ENCODE measurements around the gene PLA2G3.
A peak's percentile ranks its signal among the peaks of the same experiment; 100 is the strongest.
"Not testable (repeated sequence)": the region's sequence is repeated elsewhere in the genome, so short reads cannot be mapped to it uniquely, and the experiment has no call there.

PLA2G3 gene

GRCh38 chr22:31139866-31140716 lies at the start of gene PLA2G3:
TSS of gene PLA2G3 (minus strand) at chr22:31140508. CDS start at chr22:31140354, 154 bp downstream.
- no peak for DNase-seq (ENCODE audit: low spot score)

GRCh38 chr22:31187627-31188026 lies 47.3 kb upstream of the PLA2G3 start:
- DNase-seq (ENCODE audit: low spot score), result no peak

- DNase-seq (ENCODE audit: low spot score), result no peak
Measured at GRCh38 chr22:31185056-31185455, 44.7 kb upstream of the PLA2G3 start.

- no peak for DNase-seq (ENCODE audit: low spot score)
Measured at GRCh38 chr22:31184015-31184414, 43.7 kb upstream of the PLA2G3 start.

GRCh38 chr22:31179345-31179744 lies 39.0 kb upstream of the PLA2G3 start:
- no peak for DNase-seq (ENCODE audit: low spot score)

DNA sequence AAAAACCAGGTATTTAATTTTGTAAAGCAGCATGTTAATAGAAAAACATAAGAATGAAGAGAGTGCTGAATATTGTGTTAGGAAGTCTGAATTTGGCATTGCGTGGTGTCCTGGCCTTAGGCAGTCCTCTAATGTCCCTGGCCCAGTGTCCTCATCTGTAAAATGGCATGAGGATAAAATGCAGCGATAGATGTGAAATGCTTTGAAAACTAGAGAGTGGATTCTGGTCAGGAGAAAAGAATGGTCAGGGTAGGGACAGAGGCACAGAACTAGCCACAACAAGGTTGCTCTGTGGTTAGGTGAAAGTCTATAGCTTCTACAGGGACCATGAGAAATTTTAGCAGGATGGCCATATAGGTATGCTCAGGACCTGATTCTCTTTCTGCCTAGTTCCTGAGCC lies 38.6 kb upstream of the PLA2G3 start:
- DNase-seq (ENCODE audit: low spot score), result no peak

GRCh38 chr22:31177420-31178162 lies 37.3 kb upstream of the PLA2G3 start:
- DNase-seq (ENCODE audit: low spot score), result no peak

DNA sequence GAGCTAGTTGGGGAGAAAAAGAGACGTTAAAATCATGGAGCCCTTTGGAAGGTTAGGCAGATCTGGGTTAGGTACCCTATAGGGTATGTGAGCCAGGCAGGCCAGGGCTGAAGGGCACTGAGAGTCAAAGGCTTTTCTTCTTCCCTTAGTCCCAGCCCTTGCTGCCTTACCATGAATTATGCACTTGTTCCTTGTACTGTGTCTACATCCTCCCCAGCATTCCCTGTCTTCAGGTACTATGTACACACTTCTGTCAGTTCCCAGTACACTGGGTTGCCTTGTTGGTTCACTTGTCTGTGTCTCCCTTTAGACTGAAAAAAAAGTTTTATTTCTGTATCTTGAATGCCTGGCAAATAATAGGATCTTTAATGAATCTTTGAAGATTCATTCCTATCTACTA lies 36.6 kb upstream of the PLA2G3 start:
- DNase-seq (ENCODE audit: low spot score), result no peak

DNA sequence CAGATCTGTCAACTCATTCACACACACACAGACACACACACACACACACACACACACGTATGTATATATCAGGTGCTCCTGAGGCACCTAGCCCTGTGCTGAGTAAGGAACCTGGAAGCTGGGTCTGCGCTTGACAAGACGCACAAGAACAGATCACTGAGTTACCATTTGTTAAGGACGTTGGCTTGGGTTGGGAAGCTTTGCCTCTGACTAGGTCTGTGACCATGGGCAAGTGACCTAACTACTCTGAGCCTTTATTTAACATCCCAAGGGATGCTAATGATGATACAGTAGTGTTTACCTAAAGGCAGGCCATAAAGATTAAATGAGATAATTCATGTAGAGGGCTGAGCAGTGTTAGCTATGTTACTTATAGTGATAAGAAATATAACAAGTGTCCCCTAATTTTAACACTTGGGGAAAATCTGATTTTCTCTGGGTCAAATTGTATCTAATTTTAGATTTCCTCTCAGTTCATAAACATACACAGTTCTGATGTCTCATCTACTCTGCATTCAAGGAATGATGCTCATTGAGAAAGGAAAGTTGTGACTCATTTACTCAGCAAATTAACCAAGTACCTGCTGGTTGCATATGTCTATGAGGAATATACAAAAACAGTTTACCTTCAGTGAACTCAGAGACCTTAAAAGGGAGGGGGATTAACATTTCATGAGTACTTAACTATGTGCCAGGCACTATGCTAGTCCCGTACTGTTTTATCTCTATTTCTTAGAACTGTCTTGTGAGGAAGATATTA lies 33.3 kb upstream of the PLA2G3 start:
- no peak for DNase-seq (ENCODE audit: low spot score)

GRCh38 chr22:31171734-31172133 lies 31.4 kb upstream of the PLA2G3 start:
- DNase-seq (ENCODE audit: low spot score), result not testable (repeated sequence)

- DNase-seq (ENCODE audit: low spot score), result no peak
Measured at GRCh38 chr22:31170971-31171370, 30.7 kb upstream of the PLA2G3 start.

- no peak for DNase-seq (ENCODE audit: low spot score)
Measured at GRCh38 chr22:31162015-31162765, 21.9 kb upstream of the PLA2G3 start.

- no peak for DNase-seq (ENCODE audit: low spot score)
Measured at GRCh38 chr22:31161386-31161785, 21.1 kb upstream of the PLA2G3 start.

GRCh38 chr22:31160328-31160978 lies 20.1 kb upstream of the PLA2G3 start:
- DNase-seq (ENCODE audit: low spot score), result peak; percentile 31

GRCh38 chr22:31155422-31155821 lies 15.1 kb upstream of the PLA2G3 start:
- no peak for DNase-seq (ENCODE audit: low spot score)

DNA sequence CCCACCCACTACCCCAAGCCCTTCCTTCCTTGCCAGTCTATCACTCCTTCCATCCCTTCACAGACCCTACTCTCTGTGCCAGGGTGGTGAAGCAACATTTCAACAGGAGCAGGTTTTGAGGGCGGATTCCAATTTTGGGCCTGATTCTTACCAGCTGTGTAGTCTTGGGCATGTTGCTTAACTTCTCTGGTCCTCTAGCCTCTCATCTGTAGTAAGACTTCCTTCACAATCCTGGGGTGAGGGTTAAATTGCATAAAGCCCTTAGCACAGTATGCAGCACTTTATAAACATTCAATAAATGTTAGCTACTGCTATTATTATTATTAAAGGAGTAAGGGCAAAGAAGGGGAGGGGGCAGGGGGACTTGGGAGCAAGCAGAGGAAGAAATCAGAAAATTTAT lies 14.7 kb upstream of the PLA2G3 start:
- no peak for DNase-seq (ENCODE audit: low spot score)

- no peak for DNase-seq (ENCODE audit: low spot score)
Measured at GRCh38 chr22:31153357-31153756, 13.0 kb upstream of the PLA2G3 start.

DNA sequence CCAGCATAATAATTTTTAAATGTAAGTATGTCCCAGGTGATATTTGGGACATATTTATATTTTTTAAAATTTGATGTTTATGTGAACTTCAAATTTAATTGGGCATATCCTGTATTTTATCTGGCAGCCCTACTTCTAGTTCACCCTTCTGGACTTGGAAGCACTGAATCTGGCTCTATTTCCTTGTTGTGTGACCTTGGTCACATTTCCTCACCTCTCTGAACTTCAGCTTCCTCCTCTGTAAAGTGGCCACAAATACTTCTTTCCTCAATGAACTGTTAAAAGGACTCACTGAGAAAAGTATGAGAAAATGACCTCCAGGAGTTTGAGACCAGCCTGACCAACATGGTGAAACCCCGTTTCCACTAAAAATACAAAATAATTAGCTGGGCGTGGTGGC lies 11.6 kb upstream of the PLA2G3 start:
- no peak for DNase-seq (ENCODE audit: low spot score)

GRCh38 chr22:31150615-31151014 lies 10.3 kb upstream of the PLA2G3 start:
- DNase-seq (ENCODE audit: low spot score), result no peak

GRCh38 chr22:31148953-31149627 lies 8.8 kb upstream of the PLA2G3 start:
- DNase-seq (ENCODE audit: low spot score), result no peak

DNA sequence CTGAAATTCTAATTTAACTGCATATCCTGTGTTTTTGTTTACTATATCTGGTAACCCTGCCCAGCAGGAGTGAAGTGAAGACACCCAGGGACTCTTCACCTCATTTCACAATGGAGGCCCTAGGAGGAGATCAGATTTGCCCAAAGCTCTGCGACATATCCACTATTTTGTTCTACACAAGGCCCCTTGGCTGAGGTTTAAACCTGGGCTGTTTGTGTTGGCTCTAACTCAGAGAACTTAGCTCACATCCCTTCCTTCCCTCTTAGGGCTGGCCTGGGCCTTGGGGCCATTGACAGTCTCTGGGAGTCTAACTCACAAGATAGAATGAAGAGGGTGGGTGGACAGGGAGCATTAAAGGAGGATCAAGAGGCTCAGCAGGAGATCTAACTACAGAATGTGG lies 8.2 kb upstream of the PLA2G3 start:
- no peak for DNase-seq (ENCODE audit: low spot score)

Measured in hematopoietic multipotent progenitor cell treated with erythropoietin and hydrocortisone succinate and interleukin-3 and kit ligand, for 17 days (in vitro differentiated cells).